Amygdala (tissue), 56 donors: ENCODE data around the gene CPNE8.

Source experiments
- DNase-seq, 56 donors: peaks; one replicate each; lab custom pipeline; 2025; lab: John Stamatoyannopoulos, UW

Gene CPNE8

DNA sequence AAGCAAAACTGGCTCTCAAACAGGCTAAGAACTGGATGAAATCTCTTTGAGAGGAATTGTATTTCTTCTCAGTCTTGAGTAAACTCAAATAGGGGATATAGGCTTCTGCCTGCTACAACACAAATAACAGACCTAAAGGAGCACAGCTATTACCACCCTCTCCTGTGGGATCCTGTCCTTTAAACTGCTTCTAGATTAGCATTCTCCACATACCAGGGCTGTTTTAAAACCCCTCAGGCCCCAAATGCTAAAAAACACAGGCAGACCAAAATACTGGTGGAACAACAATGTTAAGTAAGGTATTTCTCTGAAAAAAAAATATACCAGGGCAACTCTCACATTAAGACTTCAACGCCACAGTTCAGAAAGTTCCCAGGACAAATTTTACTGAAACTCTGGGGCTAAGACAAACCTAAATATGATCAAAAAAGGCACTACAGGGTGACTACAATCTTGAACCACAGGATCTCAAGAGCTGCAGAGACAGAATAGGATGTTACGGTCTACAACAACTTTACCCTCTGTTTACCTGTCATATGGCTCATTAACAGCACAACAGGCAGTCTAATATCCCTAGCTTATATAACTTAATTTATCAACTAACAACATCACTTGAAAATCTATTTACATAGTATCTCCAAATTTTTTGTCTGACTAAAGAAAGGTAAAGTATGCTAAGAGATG is 7.2 kb downstream of the CPNE8 start:
- DNase-seq, result no peak

DNA sequence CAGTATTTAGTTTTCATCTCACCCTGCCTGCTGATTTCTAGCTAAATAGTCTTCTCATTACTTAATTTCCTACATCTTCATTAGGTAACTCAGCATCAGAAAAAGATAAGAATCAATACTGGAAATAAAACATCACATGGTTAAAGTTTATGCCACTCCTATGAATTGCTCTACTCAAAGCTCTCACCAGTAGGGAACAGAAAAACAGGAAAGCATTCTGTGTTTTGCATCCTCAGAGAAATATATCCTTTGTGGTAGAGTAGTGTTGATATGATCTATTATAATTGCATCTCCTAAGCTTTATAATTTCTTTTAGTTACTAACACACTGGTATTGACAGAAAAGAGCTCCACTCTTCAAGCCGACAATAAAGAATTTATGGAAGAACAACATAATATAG is 9.9 kb downstream of the CPNE8 start:
- no peak for DNase-seq

DNA sequence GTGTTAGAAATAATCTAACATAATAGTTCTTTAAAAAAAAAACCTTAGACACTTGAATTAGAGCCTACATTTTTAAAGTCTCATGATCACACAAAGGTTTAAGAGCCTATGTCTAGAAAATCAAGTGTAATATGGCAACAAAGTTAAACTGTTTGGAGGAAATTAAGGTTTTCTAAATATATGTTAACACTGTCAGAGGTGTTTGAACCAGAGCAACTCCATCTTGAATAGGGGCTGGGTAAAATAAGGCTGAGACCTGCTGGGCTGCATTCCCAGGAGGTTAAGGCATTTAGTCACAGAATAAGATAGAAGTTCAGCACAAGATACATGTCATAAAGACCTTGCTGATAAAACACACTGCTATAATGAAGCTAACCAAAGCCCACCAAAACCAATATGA is 12.4 kb downstream of the CPNE8 start:
- no peak for DNase-seq

DNA sequence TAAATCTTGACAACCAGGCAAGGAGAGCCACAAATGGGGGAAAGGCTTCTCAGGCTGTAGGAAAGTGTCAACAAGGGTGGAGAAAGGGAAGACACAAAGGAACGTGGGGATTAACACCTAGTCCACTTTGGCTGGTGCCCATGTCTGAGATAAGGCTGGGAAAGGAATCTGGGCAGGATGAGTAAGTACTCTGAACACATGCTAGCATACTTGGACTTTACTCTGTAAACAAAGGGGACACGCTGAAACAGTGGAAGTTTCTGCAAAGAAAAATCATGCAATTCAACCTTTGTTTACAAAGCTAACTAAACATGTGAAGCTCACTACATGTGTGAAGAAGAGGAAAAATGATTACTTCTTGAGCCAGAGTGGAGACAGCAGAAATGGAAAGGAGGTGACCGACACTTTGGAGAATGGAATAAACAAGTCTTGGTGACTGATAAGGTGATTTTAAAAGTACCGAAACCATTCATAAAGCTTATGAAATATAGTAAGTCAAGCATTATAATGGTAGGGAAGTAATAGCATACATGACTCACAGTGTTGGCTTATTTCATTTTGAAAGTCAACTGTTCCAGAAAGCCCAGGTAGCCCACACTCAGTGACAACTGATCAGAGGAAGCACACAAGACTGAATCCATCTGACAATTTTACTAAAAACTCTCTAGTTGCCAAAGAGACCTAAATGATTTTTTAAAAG is 13.2 kb downstream of the CPNE8 start:
- no peak for DNase-seq

DNA sequence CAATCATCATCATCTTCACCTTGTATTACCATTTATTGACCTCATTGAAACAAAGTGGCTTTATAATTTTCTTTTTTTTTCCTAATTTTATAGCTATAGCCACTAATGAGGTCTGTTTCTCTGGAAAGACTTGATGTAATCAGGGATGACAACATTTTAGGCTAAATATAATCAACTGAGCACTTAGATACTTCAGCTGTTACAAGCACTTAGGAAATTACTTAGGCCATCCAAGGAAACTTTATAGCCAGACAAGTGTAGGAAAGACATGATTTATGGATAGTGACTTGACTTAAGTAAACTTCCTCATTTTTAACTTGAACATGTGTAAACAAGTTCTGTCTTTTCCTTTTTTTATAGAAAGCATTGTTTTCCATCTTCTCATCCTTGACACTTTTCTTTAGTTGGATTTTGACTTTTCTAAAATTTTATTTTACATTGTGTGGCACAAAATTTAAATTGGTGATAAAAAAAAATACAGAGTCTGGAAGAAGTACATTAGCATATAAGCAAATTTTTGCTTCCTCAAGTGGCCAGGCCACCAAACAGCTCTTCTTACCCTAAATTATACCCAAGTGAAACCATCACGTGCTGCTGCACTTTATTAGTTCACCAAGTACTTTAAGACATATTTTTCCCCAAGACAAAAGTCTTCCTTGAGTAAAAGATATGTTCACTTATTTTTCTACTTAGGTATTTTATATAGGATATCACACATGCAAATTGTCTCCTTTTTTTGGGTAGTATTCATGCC is 15.1 kb downstream of the CPNE8 start:
- no peak for DNase-seq

DNA sequence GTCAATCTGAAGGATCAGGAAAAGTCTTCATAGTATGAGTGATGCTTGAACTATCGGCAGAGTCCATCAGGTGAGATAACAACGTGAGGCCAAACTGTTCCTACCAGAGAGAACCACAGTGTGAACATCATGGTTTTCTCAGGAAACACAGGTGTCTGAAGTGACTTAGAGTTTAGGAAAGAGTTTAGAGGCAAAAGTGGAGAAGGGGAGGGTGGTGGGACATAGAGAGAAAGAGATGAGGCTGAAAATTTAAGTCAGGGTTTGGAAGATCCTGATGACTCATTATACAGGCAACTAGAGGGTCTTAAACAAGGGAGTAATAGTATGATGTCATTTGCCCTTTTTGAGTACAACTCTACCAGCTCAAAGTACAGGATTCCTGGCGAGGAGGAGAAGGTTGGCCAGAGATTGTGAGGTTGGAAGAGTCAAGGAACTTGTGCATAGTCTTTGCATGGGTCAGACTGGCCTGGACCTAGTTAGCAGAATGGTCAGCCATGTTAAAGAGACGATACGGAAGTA is 16.0 kb downstream of the CPNE8 start:
- no peak for DNase-seq

DNA sequence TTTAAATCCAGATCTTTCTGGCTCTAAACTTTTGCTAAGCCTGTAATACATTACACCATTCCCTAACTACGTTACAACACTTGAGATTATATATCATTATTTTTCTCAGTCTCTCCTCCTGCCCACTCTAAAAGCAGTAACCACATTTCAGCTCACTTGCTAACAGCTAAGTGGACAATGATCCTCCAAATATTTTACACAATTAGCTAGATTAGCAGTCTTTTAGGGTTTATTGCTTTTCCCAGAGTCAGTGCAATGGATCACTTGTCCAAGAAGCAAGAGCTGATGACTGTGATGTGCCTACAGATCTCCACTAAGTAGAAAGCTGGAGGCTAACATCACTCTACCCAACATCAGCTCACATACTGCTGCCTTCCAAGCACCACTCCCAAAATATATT is 17.6 kb downstream of the CPNE8 start:
- no peak for DNase-seq

DNA sequence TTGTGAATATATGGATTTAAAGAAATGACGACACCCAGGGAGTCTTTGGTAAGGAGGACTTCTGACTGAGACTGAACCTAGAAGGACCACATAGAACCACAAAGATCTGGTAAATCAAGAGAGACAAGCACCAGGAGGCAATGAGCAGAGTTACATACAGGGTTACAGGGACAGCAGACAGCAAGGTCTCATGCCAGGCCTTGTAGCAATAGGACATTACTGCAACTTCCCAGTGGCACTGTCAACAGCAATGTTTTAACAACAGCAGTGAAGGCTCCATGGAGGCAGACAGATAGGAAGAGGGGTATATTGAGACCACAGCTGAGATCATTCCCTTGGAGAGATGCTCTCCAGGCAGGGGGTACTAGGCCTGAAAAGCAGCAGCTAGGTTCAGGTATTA is 18.5 kb downstream of the CPNE8 start:
- no peak for DNase-seq

DNA sequence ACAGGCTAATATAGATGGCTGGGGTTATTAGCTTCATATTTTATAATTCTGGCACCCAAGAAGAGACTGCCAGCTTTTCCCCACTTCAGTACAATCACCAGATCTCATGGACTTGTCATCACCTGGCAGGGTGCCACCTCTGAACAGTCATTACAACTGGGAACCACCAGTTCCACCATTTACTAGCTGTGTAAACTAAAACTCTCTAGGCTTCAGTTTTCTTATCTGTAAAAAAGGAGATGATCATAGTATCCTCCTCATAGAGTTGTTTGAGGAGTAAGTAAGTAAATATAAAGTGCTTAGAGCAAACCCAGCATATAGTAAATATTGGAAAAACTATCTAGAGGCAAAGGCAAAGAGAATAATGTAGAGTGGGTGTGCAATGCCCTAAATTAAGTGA is 19.3 kb downstream of the CPNE8 start:
- DNase-seq, result peak in 3 of 56 donors; percentile 1 to 17 (median 9)

DNA sequence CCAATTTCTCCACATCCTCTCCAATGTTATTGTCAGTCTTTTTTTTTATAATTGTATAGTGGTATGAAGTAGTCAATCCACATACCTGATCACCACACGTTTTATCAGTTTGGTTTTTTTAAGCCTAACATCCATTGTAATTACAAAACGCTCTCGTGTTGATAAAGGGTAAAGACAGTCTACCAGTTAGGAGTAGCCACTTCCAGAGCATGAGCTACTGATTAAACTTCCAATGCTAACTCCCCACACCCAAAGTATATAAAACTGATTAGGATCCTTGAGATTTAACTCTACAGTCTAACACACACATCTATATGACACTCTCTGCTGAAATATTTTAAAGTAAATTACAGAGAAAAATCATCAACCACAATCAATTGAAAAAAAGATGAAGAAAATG is 20.7 kb downstream of the CPNE8 start:
- no peak for DNase-seq

DNA sequence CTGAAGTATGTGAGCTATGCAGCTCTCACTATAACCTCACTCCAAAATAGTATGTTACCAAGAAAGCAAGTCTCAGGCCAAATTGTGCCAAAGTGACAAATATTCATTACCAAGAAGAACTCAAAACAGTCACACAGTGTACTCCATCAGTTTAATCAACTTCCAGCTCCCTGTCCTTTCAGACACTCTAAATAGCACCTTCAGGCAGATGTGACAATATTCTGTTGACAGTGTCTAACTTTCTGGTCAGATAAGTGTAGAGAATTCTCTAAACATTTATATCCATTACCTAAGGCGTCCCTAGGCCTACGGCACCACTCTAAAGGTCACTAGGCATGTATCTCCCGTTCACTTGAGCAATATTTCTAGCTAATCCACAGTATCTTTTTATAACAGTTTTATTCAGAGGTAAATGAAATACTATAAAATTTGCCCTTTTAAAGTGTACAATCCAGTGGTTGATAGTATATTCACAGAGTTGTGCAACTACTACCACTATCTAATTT is 21.7 kb downstream of the CPNE8 start:
- DNase-seq, result no peak

DNA sequence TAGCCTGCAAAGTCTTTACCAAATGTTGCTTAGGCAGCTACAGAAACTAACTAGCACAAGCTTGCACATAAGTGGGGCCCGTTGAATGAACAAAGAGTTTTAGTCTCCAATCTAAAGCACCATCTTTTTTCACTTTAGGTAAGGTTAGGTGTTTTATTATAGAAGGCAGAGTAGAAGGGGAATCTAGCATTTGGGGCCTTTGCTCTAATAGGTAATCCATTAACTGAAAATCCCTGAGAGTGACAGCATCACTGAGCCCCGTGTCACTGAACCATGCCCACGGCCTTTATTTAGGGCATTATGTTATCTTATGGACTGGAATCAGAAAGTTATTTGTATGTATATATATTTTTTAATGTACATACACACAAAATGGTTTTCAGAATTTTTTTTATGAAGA is 25.1 kb downstream of the CPNE8 start:
- DNase-seq, result no peak

DNA sequence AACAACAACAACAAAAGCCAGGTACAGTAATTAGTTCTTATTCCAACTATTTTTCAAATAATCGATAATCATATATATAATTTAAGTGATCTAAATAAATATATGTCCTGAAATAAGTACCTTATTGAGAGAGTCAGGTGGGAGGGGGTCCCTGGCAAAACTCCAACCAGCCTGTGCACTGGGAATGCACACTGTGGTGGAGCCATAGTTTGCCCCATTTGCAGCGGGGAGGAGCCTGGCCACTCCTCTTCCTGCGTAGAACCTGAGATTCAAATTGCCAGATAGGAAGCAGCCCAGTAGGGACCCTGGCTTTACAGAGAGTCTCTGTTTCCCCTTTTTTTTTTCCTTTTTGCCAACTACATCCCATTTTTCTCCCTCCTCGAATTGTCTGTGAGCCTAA is 26.4 kb downstream of the CPNE8 start:
- no peak for DNase-seq

DNA sequence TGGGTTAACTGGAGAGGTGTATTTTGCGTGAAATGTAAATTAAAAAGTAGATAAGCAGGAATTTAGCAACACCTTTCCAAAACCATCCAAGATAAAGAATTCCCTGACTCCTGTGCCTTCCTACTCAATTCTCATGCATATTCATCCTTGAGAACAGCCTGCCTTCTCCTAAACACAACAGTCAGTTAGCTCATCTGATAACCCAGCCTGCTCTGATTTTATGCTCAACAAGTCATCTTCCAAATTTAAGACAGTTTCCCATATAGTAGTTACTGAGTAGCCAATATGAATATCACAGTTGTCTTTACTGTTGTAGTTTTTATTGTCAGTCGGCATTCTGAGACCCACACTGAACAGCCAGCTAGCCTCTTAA is 27.1 kb downstream of the CPNE8 start:
- no peak for DNase-seq

DNA sequence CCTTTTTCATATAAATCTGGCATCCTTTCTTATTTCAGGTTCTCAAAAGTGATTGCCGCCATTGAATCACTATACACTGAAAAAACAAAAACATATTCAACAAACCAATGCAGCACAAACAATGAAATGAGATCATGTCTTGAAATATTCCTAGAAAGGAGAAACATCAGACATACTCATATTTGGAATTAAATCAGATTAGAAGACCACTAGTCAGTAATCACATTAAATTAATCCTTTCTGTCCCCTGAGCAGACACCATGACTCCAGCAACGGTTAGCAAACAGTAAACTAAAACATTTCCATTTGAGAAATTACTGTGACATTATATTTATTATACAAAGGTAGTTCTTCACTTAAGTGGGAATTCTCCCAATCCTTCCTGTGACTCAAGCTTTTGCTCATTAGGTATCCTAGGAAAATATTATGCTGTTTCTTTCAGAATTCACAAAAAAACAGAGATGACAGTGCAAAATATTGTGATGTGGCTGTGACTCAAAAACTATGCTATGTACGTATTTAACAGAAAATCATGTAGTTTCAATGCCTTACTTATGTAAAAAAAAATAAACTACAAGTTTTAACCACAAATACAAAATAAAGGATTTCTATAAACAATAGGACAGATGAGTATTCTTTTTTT is 29.7 kb downstream of the CPNE8 start:
- DNase-seq, result no peak

DNA sequence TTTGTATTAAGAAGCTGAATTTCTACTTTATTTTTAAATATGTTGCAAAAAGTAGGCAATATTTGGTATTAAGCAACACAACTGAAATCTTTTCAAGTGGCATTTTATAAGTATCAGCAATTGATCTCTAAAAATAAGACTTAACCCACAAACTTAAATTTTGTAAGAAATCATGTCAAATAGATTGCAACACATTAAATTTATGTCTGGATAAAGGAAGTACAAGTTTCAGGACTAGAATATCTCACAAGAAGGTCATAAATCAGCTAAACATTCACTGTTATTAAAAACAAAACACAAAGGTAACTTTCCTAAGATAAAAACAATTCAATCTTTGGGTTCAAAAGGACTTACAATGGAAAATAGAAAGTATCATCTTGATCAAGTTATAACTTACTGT is 32.8 kb downstream of the CPNE8 start:
- no peak for DNase-seq

DNA sequence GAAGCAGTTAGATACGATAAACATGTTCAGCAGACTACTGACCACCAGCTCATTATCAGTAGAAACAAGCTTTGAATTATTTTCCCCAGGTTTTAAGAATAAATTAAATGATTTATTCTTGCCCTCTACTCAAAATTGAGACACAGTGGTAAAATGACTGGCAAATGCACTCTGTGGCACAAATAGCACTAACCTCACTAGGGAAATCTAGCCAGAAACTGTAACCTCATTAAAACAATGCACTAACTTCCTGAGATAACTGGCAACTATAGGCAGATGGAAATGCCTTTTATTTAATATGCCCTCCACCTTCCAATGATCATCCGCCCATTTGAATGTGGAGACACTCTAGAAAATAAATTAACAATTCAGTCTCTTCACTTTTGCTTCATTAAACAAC is 33.2 kb downstream of the CPNE8 start:
- no peak for DNase-seq

DNA sequence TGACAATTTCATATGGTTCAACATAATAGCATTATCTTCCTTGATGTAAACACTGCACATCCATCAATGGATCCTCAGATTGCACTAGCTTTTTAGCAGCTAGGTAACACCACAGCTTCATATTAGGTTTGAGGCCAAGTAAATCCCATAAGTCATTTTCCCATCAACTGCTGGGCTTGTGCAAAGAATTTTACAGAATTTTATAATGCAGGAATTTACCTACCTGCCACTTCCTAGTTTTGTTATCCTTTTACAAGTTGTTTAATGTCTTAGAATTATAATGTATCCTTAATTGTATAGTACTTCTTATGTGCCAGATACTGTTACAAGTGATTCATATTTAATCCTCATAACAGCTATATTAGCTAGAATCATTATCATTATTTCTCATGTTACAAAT is 36.4 kb downstream of the CPNE8 start:
- no peak for DNase-seq

DNA sequence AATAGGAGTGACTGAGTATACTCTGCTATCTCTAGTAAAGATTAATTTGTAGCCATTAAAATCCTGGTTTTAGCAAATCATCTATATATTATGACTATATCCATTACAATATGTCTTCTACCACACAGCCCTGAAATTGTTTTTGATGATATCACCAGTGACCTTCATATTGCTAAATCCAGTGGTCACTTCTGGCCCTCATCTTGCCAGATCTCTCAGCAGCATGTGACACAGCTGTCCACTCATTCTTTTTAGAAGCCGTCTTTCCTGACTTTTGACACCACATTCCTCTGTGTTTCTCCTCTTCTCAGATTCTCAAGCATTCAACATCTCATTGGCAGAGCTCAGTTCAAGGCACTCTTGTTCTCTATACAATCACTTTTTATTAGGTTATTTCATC is 54.9 kb downstream of the CPNE8 start:
- no peak for DNase-seq

DNA sequence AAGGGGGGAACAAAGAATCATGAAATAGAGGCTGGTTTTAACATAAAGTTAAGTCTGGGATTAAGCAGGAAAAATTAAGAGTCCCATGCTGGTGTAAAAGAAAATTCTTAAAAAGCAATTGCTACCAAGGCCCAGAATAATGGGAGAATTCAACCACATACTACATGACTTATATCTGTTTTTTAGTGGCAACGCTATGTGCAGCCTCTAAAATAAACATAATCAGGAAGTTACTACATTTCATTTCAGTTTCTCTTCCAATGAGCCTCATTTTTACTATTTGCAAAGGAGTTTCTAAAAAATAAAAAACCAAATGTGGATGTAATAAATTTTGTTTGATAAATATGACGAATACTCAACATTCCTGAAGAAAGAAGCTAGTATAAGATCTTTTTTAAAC is 58.1 kb downstream of the CPNE8 start:
- DNase-seq, result no peak

DNA sequence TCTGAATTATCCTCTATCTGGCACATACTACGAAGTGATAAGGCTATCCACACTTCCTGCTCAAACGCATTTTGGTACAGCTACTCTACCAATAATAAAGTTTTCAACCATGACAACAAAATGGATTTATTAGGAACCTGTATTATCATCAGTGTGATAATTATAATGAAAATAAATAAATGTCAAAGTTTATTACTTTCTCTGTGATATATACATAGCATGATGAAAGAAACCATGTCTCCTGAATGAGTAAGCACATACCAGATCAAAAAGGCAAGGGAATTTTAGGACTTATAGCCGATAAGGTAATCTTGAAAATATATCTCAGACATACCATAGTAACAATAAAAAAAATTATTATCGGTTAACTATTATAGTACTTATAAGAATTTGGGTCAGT is 61.1 kb downstream of the CPNE8 start:
- no peak for DNase-seq
